Psoas muscle (tissue), 8 donors: ENCODE measurements around the gene MOG. TPM values are rescaled to one million over a fixed set of nuclear protein-coding genes. Genes with fewer than 3 reads are reported as not detected.

Source experiments
- ATAC-seq, 4 donors: fragments of 200-7000 bp; cut with Tn5 transposase; one replicate each; pipeline ENCODE4 v1.9.1; 2020; ENCODE audit warnings: moderate library complexity in 3 of 4, mild to moderate bottlenecking in 2 of 4
- DNase-seq, 2 donors: peaks; one replicate each; pipeline ENCODE4 v3.0.0-alpha.2; 2020
- H3K27ac ChIP-seq: fragments of 200-600 bp; one replicate; pipeline ENCODE4 v1.8.0; 2022
- H3K27me3 ChIP-seq, 3 donors: fragments of 200-600 bp in 1 of 3; one replicate each; pipeline versions ENCODE4 v1.6.1 to v1.8.0; 2013 to 2022; ENCODE audit warnings: low read length in 2 of 3, mild to moderate bottlenecking in 2 of 3, moderate library complexity in 1 of 3; ENCODE audit not compliant: insufficient read depth in 3 of 3
- H3K36me3 ChIP-seq, 2 donors: fragments of 200-600 bp in 1 of 2; one replicate each; pipeline versions ENCODE4 v1.6.1 to v1.8.0; 2013 to 2022; ENCODE audit warnings: low read depth in 1 of 2, mild to moderate bottlenecking in 1 of 2, moderate library complexity in 1 of 2; ENCODE audit not compliant: insufficient read depth in 1 of 2
- H3K4me1 ChIP-seq: fragments of 200-600 bp; one replicate; pipeline ENCODE4 v1.8.0; 2022
- H3K4me3 ChIP-seq: fragments of 200-600 bp; one replicate; pipeline ENCODE4 v1.8.0; 2022; ENCODE audit warnings: mild to moderate bottlenecking
- H3K9me3 ChIP-seq: fragments of 200-600 bp; one replicate; pipeline ENCODE4 v1.8.0; 2022
- WGBS, 3 donors: extraction: QIAGEN DNeasy Blood & Tissue Kit; methylation state at CpG; one replicate each; pipeline versions ENCODE4 v1.1.6 to v1.1.7; 2013; 5-methylcytosine and 5-hydroxymethylcytosine counted together
- intact Hi-C, 2 donors: fragments of 100-400 bp; cut with DNase I; formaldehyde crosslinking; loops; one replicate each; pipeline versions ENCODE4 v1.11.0 to v1.14.2; 2022
- polyA plus RNA-seq, 3 donors: library from polyadenylated mRNA; stranded (reverse); fragments of 200-250 nt; gene quantifications; one replicate each; pipeline ENCODE4 v1.2.3, GENCODE V29; 2013
- total RNA-seq, 4 donors: library from RNA; stranded (reverse); fragmentation: NEBNext Ultra II Directional in 2 of 4; extraction: Animal tissue kit (Norgen Biotek cat#: 25700) in 2 of 4; gene quantifications; one replicate each; pipeline versions ENCODE4 v1.2.1 to v1.2.4, GENCODE V29; 2021 to 2023
- TF ChIP-seq, protein P1 (sequence below): fragments of 200-600 bp; IDR thresholded peaks from one replicate; pipeline ENCODE4 v1.8.0; 2022; ENCODE audit warnings: antibody characterized with exemption
- donor health status: healthy with polysubstance abuse.
- donor health status: DM: no; HTN: no; CAD: no; lungs with moderate emphysema.
- donor health status: Bipolar disorder and iron deficiency.
- donor health status: healthy.
- donor health status: DM: yes; HTN: yes; CAD: no.
- donor health status: DM: no; HTN: no; CAD: no.
- donor health status: DM: no; HTN: no; CAD: no.
- donor health status: DM: yes; HTN: yes; CAD: no.

The MOG gene
- total and polyA plus RNA-seq, 7 donors, result 0.08 TPM; not detected in 6

GRCh38 chr6:29663300-29664042 is 6.6 kb downstream of the MOG start:
- DNase-seq (no peak), ATAC-seq (no peak)
- Histone ChIP-seq H3K4me3 (no peak overlapping the region), H3K9me3 (no peaks in the 10 kb centered on the region), H3K27me3 (peaks cover 0 to 44% (median 4%) of the 10 kb centered on the region in 3 donors), H3K27ac (no peak overlapping the region), H3K36me3 (no peaks in the 10 kb centered on the region), H3K4me1 (no peaks in the 10 kb centered on the region)
- WGBS, 3 donors, result 31 to 45% (median 41%) methylated on average over 5 of the region's 5 CpGs
- TF ChIP-seq, protein P1, sequence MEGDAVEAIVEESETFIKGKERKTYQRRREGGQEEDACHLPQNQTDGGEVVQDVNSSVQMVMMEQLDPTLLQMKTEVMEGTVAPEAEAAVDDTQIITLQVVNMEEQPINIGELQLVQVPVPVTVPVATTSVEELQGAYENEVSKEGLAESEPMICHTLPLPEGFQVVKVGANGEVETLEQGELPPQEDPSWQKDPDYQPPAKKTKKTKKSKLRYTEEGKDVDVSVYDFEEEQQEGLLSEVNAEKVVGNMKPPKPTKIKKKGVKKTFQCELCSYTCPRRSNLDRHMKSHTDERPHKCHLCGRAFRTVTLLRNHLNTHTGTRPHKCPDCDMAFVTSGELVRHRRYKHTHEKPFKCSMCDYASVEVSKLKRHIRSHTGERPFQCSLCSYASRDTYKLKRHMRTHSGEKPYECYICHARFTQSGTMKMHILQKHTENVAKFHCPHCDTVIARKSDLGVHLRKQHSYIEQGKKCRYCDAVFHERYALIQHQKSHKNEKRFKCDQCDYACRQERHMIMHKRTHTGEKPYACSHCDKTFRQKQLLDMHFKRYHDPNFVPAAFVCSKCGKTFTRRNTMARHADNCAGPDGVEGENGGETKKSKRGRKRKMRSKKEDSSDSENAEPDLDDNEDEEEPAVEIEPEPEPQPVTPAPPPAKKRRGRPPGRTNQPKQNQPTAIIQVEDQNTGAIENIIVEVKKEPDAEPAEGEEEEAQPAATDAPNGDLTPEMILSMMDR, result no peak
- intact Hi-C loops, result no loop called here

DNA sequence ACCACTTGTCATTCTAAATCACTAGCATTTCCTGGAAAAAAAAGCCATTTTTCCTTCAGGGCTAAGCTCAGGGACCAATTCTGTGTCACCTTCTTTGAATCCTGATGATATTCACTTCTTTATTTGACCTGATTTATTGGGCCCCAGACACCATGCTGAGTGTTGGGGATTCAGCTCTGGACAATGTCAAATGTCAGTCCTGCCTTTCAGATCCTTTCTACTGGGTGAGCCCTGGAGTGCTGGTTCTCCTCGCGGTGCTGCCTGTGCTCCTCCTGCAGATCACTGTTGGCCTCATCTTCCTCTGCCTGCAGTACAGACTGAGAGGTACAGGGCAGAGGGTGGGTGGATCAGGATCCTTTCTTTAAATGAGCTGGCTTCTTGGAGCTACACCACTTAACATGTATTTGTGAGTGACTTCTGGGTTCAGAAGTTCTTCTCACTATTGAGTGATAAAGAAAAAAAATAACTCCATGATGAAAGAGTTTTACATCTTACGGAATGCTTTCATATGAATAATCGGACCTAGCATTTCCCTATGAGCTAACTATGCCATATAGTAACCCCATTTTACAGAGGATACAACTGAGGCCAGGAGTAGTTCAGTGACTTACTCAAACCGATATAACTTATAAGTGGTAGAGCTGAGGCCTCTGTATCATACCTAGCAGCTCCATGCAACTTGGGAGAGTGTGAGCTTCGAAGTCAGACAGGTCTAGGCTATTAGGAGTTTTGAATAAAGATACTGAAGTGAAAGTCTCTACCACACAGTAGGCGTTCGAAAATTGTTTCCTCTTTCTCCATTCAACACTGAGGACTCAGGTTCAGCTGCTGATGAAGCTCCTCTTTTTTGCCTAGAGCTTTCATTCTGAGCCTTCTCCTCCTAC is 9.3 kb downstream of the MOG start:
- 64 to 69% (median 66%) methylated on average over 8 of the region's 8 CpGs for WGBS, 3 donors
- TF ChIP-seq, protein P1, result no peak
- Histone ChIP-seq H3K36me3 (no peaks in the 10 kb centered on the region), H3K27me3 (peaks cover 0 to 47% (median 4%) of the 10 kb centered on the region in 3 donors), H3K9me3 (no peaks in the 10 kb centered on the region), H3K4me1 (no peaks in the 10 kb centered on the region), H3K4me3 (no peak overlapping the region), H3K27ac (no peak overlapping the region)
- intact Hi-C loops, result no loop called here
- ATAC-seq, result no peak
- DNase-seq, result no peak

- Histone ChIP-seq H3K9me3 (no peaks in the 10 kb centered on the region), H3K36me3 (no peaks in the 10 kb centered on the region), H3K4me1 (no peaks in the 10 kb centered on the region), H3K27ac (no peak overlapping the region), H3K4me3 (no peak overlapping the region), H3K27me3 (peaks cover 0 to 50% (median 4%) of the 10 kb centered on the region in 3 donors)
- no peak for DNase-seq
- intact Hi-C loops, result no loop called here
- TF ChIP-seq, protein P1, result no peak
- 62 to 74% (median 66%) methylated on average over 1 of the region's 1 CpG for WGBS, 3 donors
- no peak for ATAC-seq
These were observed 9.9 kb downstream of the MOG start for GRCh38 chr6:29666826-29667130.

DNA sequence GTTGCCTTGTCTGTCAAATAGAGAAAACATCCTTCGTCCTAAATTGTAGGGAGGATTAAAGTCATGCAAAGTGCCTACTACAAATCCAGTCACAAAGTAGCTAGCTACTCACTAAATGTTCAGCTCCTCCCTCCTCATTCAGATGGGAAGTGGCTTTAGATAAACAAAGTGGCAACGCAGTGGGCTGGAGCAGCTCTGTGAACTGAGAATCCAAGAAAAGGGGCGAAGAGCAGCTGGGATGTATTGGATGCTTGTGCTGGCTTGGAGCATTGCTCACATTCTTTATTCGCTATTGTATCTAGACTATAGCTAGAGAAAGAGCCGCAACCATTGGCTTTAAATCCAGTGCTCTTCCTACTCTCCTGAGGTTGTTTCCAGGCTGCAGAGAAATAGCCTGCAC is 10.3 kb downstream of the MOG start:
- 15 to 36% (median 28%) methylated on average over 5 of the region's 5 CpGs for WGBS, 3 donors
- intact Hi-C loops, result no loop called here
- DNase-seq (no peak), ATAC-seq (no peak)
- Histone ChIP-seq H3K9me3 (no peaks in the 10 kb centered on the region), H3K4me1 (no peaks in the 10 kb centered on the region), H3K27ac (no peak overlapping the region), H3K4me3 (no peak overlapping the region), H3K27me3 (peaks cover 0 to 47% (median 4%) of the 10 kb centered on the region in 3 donors), H3K36me3 (no peaks in the 10 kb centered on the region)
- TF ChIP-seq, protein P1, result no peak
